Loucy (cell line): Measurements from ENCODE around the gene COL4A4.

Experiments
- H2AFZ ChIP-seq: fragments of 200-600 bp; sonication (generic); 2 replicates; pipeline ENCODE4 v1.6.0; 2016; ENCODE audit warnings: antibody characterized with exemption, mild to moderate bottlenecking, low read length, moderate library complexity
- H3F3A ChIP-seq: fragments of 200-600 bp; 2 replicates; pipeline ENCODE4 v1.6.0; 2016; ENCODE audit warnings: antibody characterized with exemption, low read depth, mild to moderate bottlenecking
- H3K27me3 ChIP-seq: fragments of 200-600 bp; sonication (generic); 2 replicates; pipeline ENCODE4 v1.6.1; 2014; ENCODE audit warnings: low read length, mild to moderate bottlenecking; ENCODE audit not compliant: insufficient read depth, poor library complexity, severe bottlenecking
- H3K36me3 ChIP-seq: fragments of 200-600 bp; sonication (generic); 2 replicates; pipeline ENCODE4 v1.6.1; 2016; ENCODE audit warnings: low read length; ENCODE audit not compliant: insufficient read depth
- H3K4me1 ChIP-seq: fragments of 200-600 bp; sonication (generic); 2 replicates; pipeline ENCODE4 v1.5.1; 2014; ENCODE audit warnings: low read length, mild to moderate bottlenecking; ENCODE audit not compliant: insufficient read depth, poor library complexity, severe bottlenecking
- H3K4me2 ChIP-seq: fragments of 200-600 bp; sonication (generic); 2 replicates; pipeline ENCODE4 v1.6.0; 2014; ENCODE audit warnings: antibody characterized with exemption, low read length, low read depth, mild to moderate bottlenecking; ENCODE audit not compliant: poor library complexity, severe bottlenecking
- H3K4me3 ChIP-seq: fragments of 200-600 bp; sonication (generic); 2 replicates; pipeline ENCODE4 v1.5.1; 2014; ENCODE audit warnings: low read length, mild to moderate bottlenecking, mixed read lengths; ENCODE audit not compliant: poor library complexity, severe bottlenecking
- H3K79me2 ChIP-seq: fragments of 200-600 bp; sonication (generic); 2 replicates; pipeline ENCODE4 v1.6.1; 2014; ENCODE audit warnings: low read length; ENCODE audit not compliant: insufficient read depth
- H3K9ac ChIP-seq: fragments of 200-600 bp; sonication (generic); 2 replicates; pipeline ENCODE4 v1.6.0; 2014; ENCODE audit warnings: mild to moderate bottlenecking, low read depth, low read length, moderate library complexity; ENCODE audit not compliant: poor library complexity, severe bottlenecking
- H3K9me2 ChIP-seq: fragments of 200-600 bp; sonication (generic); replicated peaks from 2 replicates; pipeline ENCODE4 v1.6.1; 2016; ENCODE audit warnings: low read depth, low read length, mixed read lengths
- H3K9me3 ChIP-seq: fragments of 200-600 bp; sonication (generic); 2 replicates; pipeline ENCODE4 v1.6.1; 2014; ENCODE audit warnings: mild to moderate bottlenecking, antibody characterized with exemption, low read length, low read depth; ENCODE audit not compliant: insufficient read depth
- H4K20me1 ChIP-seq: fragments of 200-600 bp; sonication (generic); 2 replicates; pipeline ENCODE4 v1.6.0; 2014; ENCODE audit warnings: antibody characterized with exemption, low read length, mild to moderate bottlenecking; ENCODE audit not compliant: insufficient read depth, poor library complexity, severe bottlenecking
- CTCF ChIP-seq: fragments of 200-600 bp; sonication (generic); conservative IDR thresholded peaks from 2 replicates; pipeline ENCODE4 v1.5.1; 2014; ENCODE audit warnings: mild to moderate bottlenecking, antibody characterized with exemption, low read length
- EZH2phosphoT487 ChIP-seq: fragments of 200-600 bp; IDR thresholded peaks from 2 replicates; pipeline ENCODE4 v1.6.1; 2018; ENCODE audit warnings: antibody characterized with exemption, mild to moderate bottlenecking, moderate library complexity, borderline replicate concordance

The COL4A4 gene

GRCh38 chr2:227057743-227058447, 106.1 kb downstream of the COL4A4 start:
- no peak overlapping the region for H3K4me2 ChIP-seq
- H2AFZ ChIP-seq = no peak overlapping the region
- no peak overlapping the region for H3K4me3 ChIP-seq
- H4K20me1 ChIP-seq = no peaks in the 10 kb centered on the region
- no peak overlapping the region for H3K9ac ChIP-seq
- H3K9me3 ChIP-seq = no peaks in the 10 kb centered on the region
- H3F3A ChIP-seq = no peaks in the 10 kb centered on the region
- no peaks in the 10 kb centered on the region for H3K9me2 ChIP-seq
- H3K36me3 ChIP-seq = no peaks in the 10 kb centered on the region
- H3K79me2 ChIP-seq = no peaks in the 10 kb centered on the region
- no peak for TF ChIP-seq CTCF
- no peaks in the 10 kb centered on the region for H3K27me3 ChIP-seq
- H3K4me1 ChIP-seq = no peaks in the 10 kb centered on the region

GRCh38 chr2:227057060-227057459, 106.9 kb downstream of the COL4A4 start:
- no peaks in the 10 kb centered on the region for H3K79me2 ChIP-seq
- TF ChIP-seq CTCF = no peak
- TF ChIP-seq EZH2phosphoT487 = no peak
- no peaks in the 10 kb centered on the region for H3K36me3 ChIP-seq
- no peaks in the 10 kb centered on the region for H3K27me3 ChIP-seq
- no peaks in the 10 kb centered on the region for H3K9me3 ChIP-seq
- no peaks in the 10 kb centered on the region for H3K4me1 ChIP-seq
- H3K4me2 ChIP-seq = no peak overlapping the region
- no peak overlapping the region for H3K9ac ChIP-seq
- no peak overlapping the region for H2AFZ ChIP-seq
- no peaks in the 10 kb centered on the region for H3K9me2 ChIP-seq
- no peaks in the 10 kb centered on the region for H4K20me1 ChIP-seq
- no peaks in the 10 kb centered on the region for H3F3A ChIP-seq
- no peak overlapping the region for H3K4me3 ChIP-seq

- no peaks in the 10 kb centered on the region for H3K9me3 ChIP-seq
- no peaks in the 10 kb centered on the region for H3K79me2 ChIP-seq
- no peaks in the 10 kb centered on the region for H3K4me1 ChIP-seq
- no peak overlapping the region for H3K4me3 ChIP-seq
- no peaks in the 10 kb centered on the region for H3K36me3 ChIP-seq
- H4K20me1 ChIP-seq = no peaks in the 10 kb centered on the region
- TF ChIP-seq EZH2phosphoT487 = no peak
- no peak for TF ChIP-seq CTCF
- no peak overlapping the region for H3K9ac ChIP-seq
- no peaks in the 10 kb centered on the region for H3F3A ChIP-seq
- no peak overlapping the region for H2AFZ ChIP-seq
- H3K9me2 ChIP-seq = no peaks in the 10 kb centered on the region
- no peak overlapping the region for H3K4me2 ChIP-seq
- H3K27me3 ChIP-seq = no peaks in the 10 kb centered on the region
Observed at GRCh38 chr2:227054006-227054405, 110.0 kb downstream of the COL4A4 start.
